Osteoblast (primary cell): ENCODE measurements around the gene GPR31. TPM values are rescaled to one million over a fixed set of nuclear protein-coding genes. Genes with fewer than 3 reads are reported as not detected.
"Not testable (repeated sequence)": the region's sequence is repeated elsewhere in the genome, so short reads cannot be mapped to it uniquely, and the experiment has no call there.

Source experiments
- DNase-seq: peaks from one replicate; pipeline ENCODE4 v3.0.0; 2011; ENCODE audit warnings: low spot score, mixed read lengths; ENCODE audit not compliant: insufficient read length; ENCODE audit errors: missing footprints
- H2AFZ ChIP-seq: 2 replicates; pipeline ENCODE4 v1.6.0; 2011; ENCODE audit warnings: mild to moderate bottlenecking, low read length
- H3K27ac ChIP-seq: 2 replicates; pipeline ENCODE4 v1.5.1; 2011; ENCODE audit warnings: mild to moderate bottlenecking, low read depth, low read length, moderate library complexity
- H3K27me3 ChIP-seq: 2 replicates; pipeline ENCODE4 v1.6.0; 2012; ENCODE audit warnings: mild to moderate bottlenecking, control low read depth, inconsistent platforms, low read length, moderate library complexity; ENCODE audit not compliant: insufficient read depth
- H3K36me3 ChIP-seq: 2 replicates; pipeline ENCODE4 v1.5.1; 2011; ENCODE audit warnings: mild to moderate bottlenecking, low read length, control low read depth, moderate library complexity; ENCODE audit not compliant: insufficient read depth
- H3K4me1 ChIP-seq: 2 replicates; pipeline ENCODE4 v1.5.1; 2011; ENCODE audit warnings: mild to moderate bottlenecking, low read length, control low read depth, moderate library complexity; ENCODE audit not compliant: insufficient read depth
- H3K4me2 ChIP-seq: 2 replicates; pipeline ENCODE4 v1.6.0; 2011; ENCODE audit warnings: mild to moderate bottlenecking, low read length; ENCODE audit not compliant: insufficient read depth
- H3K4me3 ChIP-seq: fragments of 200-600 bp; sonication (generic); 3 replicates; pipeline ENCODE4 v1.5.1; 2012; ENCODE audit warnings: mild to moderate bottlenecking, low read length, inconsistent platforms; ENCODE audit not compliant: insufficient read depth
- H3K79me2 ChIP-seq: 2 replicates; pipeline ENCODE4 v1.6.0; 2012; ENCODE audit warnings: mild to moderate bottlenecking, low read length, control low read depth, inconsistent platforms; ENCODE audit not compliant: insufficient read depth
- H3K9me3 ChIP-seq: 2 replicates; pipeline ENCODE4 v1.5.1; 2011; ENCODE audit warnings: low read depth, low read length, control low read depth
- H4K20me1 ChIP-seq: 2 replicates; pipeline ENCODE4 v1.6.0; 2012; ENCODE audit warnings: mild to moderate bottlenecking, low read length, control low read depth; ENCODE audit not compliant: insufficient read depth
- total RNA-seq: library from RNA; depleted of rRNA; stranded (reverse); fragments of >200 nt; gene quantifications from 2 replicates; pipeline ENCODE4 v1.2.3, GENCODE V29; 2012
- TF ChIP-seq, protein P1 (sequence below): IDR thresholded peaks from 2 replicates; pipeline ENCODE4 v1.5.1; 2011; ENCODE audit warnings: mild to moderate bottlenecking, low read depth, low read length, moderate library complexity; ENCODE audit errors: extremely low read depth

The GPR31 gene
- not detected in 2 replicates for total RNA-seq

DNA sequence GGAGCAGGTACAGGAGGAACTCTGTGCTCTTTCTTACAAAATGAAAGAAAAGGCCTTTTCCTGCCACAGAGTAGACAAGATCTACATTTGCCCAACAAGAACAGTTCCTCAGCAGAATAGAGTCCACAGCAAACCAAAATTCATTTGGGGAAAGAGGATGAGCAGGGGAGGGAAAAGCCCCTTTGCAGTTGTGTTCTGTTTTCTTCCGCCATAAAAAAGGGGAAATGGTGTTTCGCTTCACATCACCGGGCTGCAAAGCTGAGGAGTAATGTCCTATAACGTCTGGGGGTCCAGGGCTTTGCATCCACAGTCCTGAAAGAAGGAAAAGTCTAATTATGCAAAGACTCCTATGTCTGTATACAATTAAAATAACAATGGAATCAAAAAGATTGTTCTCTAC lies at the start of gene GPR31:
TSS of gene GPR31 (minus strand) at position 118 of the 400 bp plus-strand sequence. CDS start 149 bp downstream, outside the sequence.
- DNase-seq, result no peak
- Histone ChIP-seq H4K20me1 (no peaks in the 10 kb centered on the region), H3K4me2 (no peak within 1 kb of the TSS), H3K4me3 (no peak within 1 kb of the TSS), H2AFZ (no peak within 1 kb of the TSS), H3K27me3 (no peaks in the 10 kb centered on the region), H3K4me1 (no peaks in the 10 kb centered on the region), H3K27ac (no peak within 1 kb of the TSS), H3K9me3 (no peaks in the 10 kb centered on the region), H3K36me3 (no peaks in the 10 kb centered on the region), H3K79me2 (no peaks in the 10 kb centered on the region)
- TF ChIP-seq, protein P1, sequence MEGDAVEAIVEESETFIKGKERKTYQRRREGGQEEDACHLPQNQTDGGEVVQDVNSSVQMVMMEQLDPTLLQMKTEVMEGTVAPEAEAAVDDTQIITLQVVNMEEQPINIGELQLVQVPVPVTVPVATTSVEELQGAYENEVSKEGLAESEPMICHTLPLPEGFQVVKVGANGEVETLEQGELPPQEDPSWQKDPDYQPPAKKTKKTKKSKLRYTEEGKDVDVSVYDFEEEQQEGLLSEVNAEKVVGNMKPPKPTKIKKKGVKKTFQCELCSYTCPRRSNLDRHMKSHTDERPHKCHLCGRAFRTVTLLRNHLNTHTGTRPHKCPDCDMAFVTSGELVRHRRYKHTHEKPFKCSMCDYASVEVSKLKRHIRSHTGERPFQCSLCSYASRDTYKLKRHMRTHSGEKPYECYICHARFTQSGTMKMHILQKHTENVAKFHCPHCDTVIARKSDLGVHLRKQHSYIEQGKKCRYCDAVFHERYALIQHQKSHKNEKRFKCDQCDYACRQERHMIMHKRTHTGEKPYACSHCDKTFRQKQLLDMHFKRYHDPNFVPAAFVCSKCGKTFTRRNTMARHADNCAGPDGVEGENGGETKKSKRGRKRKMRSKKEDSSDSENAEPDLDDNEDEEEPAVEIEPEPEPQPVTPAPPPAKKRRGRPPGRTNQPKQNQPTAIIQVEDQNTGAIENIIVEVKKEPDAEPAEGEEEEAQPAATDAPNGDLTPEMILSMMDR, result no peak

- H3K36me3 ChIP-seq, result no peaks in the 10 kb centered on the region
- no peak overlapping the region for H3K4me2 ChIP-seq
- no peaks in the 10 kb centered on the region for H3K79me2 ChIP-seq
- H3K4me3 ChIP-seq, result no peak overlapping the region
- H3K27me3 ChIP-seq, result no peaks in the 10 kb centered on the region
- TF ChIP-seq, protein P1, result no peak
- H3K9me3 ChIP-seq, result no peaks in the 10 kb centered on the region
- no peak for DNase-seq
- no peak overlapping the region for H2AFZ ChIP-seq
- no peak overlapping the region for H3K27ac ChIP-seq
- H4K20me1 ChIP-seq, result no peaks in the 10 kb centered on the region
- no peaks in the 10 kb centered on the region for H3K4me1 ChIP-seq
These were observed 49.7 kb upstream of the GPR31 start for GRCh38 chr6:167207527-167207926.

- not testable (repeated sequence) for H3K4me2 ChIP-seq, H4K20me1 ChIP-seq, H3K79me2 ChIP-seq, H3K4me3 ChIP-seq, H3K9me3 ChIP-seq, H3K27ac ChIP-seq, H3K27me3 ChIP-seq, H2AFZ ChIP-seq, DNase-seq, H3K36me3 ChIP-seq, H3K4me1 ChIP-seq
These were observed 47.5 kb upstream of the GPR31 start for GRCh38 chr6:167205316-167205715.

DNA sequence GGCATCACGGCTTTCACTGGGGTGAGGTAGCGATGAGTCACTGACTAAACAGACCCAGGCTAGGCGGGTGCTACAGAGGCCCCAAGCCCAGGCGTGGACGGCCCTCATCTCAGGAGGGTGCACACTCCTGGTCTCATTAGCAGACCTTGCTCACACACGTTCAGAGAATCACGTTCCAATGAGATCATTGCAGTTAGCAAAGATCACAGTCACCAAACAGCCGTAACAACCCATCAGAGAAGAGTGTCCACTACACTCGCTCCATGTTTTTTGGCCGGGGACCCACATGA lies 46.2 kb upstream of the GPR31 start:
- not testable (repeated sequence) for H2AFZ ChIP-seq, DNase-seq, H3K9me3 ChIP-seq, H3K27me3 ChIP-seq, H3K27ac ChIP-seq, H3K4me1 ChIP-seq, H3K4me2 ChIP-seq, H3K79me2 ChIP-seq, H3K4me3 ChIP-seq, H4K20me1 ChIP-seq, H3K36me3 ChIP-seq

- H3K27ac ChIP-seq, DNase-seq, H3K4me3 ChIP-seq, H3K79me2 ChIP-seq, H3K4me1 ChIP-seq, H2AFZ ChIP-seq, H4K20me1 ChIP-seq, H3K27me3 ChIP-seq, H3K9me3 ChIP-seq, H3K36me3 ChIP-seq, H3K4me2 ChIP-seq: not testable (repeated sequence)
These were observed 45.7 kb upstream of the GPR31 start for GRCh38 chr6:167203261-167204058.

DNA sequence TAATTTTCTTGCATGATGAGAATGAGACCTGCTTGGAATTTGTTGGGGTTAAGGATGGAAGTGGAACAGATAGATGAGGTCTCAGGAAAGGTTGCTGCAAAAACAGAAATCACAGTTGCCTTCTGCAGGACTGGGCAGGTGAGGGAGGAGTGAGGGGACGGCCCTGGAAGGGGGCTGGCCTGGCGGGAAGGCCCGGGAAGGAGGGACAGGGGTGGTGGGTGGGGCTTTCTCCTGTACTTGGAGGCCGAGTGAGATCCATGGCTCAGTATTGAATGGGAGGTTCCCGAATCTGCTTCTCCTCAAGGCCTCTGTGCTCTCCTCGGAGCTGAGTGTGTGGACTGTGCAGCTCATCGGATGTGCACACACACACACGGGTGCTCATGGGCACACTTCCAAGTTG lies 44.8 kb upstream of the GPR31 start:
- not testable (repeated sequence) for H3K4me3 ChIP-seq, H2AFZ ChIP-seq, H4K20me1 ChIP-seq, H3K9me3 ChIP-seq, H3K4me1 ChIP-seq, H3K27me3 ChIP-seq, H3K4me2 ChIP-seq, H3K36me3 ChIP-seq, DNase-seq, H3K27ac ChIP-seq, H3K79me2 ChIP-seq
